Caco-2 (cell line): ENCODE results near the gene HIVEP3. TPM values are rescaled to one million over a fixed set of nuclear protein-coding genes. Genes with fewer than 3 reads are reported as not detected.

Experiments
- BruUV-seq: library from RNA; stranded (reverse); fragments of 400-500 nt; replicated peaks from 2 replicates; lab custom pipeline; 2021; lab: Mats Ljungman, UMichigan
- CTCF ChIA-PET: fragments of 300-600 bp; sonication (Branson Sonifier 250); formaldehyde crosslinking; loops from one replicate; lab custom pipeline; 2022; ENCODE audit warnings: antibody characterized with exemption; lab: Charles Lee
- POLR2A ChIA-PET: fragments of 300-600 bp; sonication (Branson Sonifier 250); formaldehyde crosslinking; loops from one replicate; lab custom pipeline; 2022; ENCODE audit warnings: antibody characterized with exemption; lab: Charles Lee
- DNase-seq, 2 experiments: peaks; one replicate each; pipeline versions ENCODE4 v3.0.0 to v3.0.0-alpha.2; 2020 to 2022
- H3K27me3 ChIP-seq: replicated peaks from 2 replicates; pipeline ENCODE4 v1.6.0; 2011; ENCODE audit warnings: low read length; ENCODE audit not compliant: control insufficient read depth, insufficient read depth
- H3K36me3 ChIP-seq: 2 replicates; pipeline ENCODE4 v1.5.1; 2011; ENCODE audit warnings: low read length; ENCODE audit not compliant: control insufficient read depth, insufficient read depth
- H3K4me1 ChIP-seq: fragments of 250-450 bp; sonication (Bioruptor Pico); 2 replicates; pipeline ENCODE4 v1.5.1; 2020; ENCODE audit warnings: mild to moderate bottlenecking
- H3K4me3 ChIP-seq: 2 replicates; pipeline ENCODE4 v1.5.1; 2011; ENCODE audit warnings: low read depth, mild to moderate bottlenecking, control low read depth, low read length
- H3K9me3 ChIP-seq: fragments of 250-450 bp; sonication (Bioruptor Pico); 2 replicates; pipeline ENCODE4 v1.5.1; 2020; ENCODE audit warnings: mild to moderate bottlenecking, moderate library complexity
- H3K27ac Mint-ChIP-seq: one replicate; pipeline ENCODE4 v1.8.0; 2022; ENCODE audit warnings: mixed read lengths; ENCODE audit not compliant: unreplicated experiment
- H3K27me3 Mint-ChIP-seq: one replicate; pipeline ENCODE4 v1.8.0; 2022; ENCODE audit warnings: mixed read lengths; ENCODE audit not compliant: insufficient read depth, unreplicated experiment
- H3K36me3 Mint-ChIP-seq: one replicate; pipeline ENCODE4 v1.8.0; 2022; ENCODE audit warnings: mild to moderate bottlenecking, mixed read lengths; ENCODE audit not compliant: insufficient read depth, unreplicated experiment
- H3K4me1 Mint-ChIP-seq: one replicate; pipeline ENCODE4 v1.8.0; 2022; ENCODE audit warnings: low read depth, mixed read lengths; ENCODE audit not compliant: unreplicated experiment
- H3K4me3 Mint-ChIP-seq: one replicate; pipeline ENCODE4 v1.8.0; 2022; ENCODE audit warnings: mild to moderate bottlenecking, moderate library complexity, mixed read lengths; ENCODE audit not compliant: unreplicated experiment
- H3K9me3 Mint-ChIP-seq: one replicate; pipeline ENCODE4 v1.8.0; 2022; ENCODE audit warnings: mixed read lengths; ENCODE audit not compliant: unreplicated experiment
- CTCF ChIP-seq, 2 experiments: fragments of 200-600 bp in 1 of 2; IDR thresholded peaks; 1 replicate in 1 of 2; 2 replicates in 1 of 2; pipeline versions ENCODE4 v1.5.1 to v1.8.0; 2011 to 2022; ENCODE audit warnings: antibody characterized with exemption in 1 of 2, control low read depth in 1 of 2, inconsistent platforms in 1 of 2, low read depth in 1 of 2, low read length in 1 of 2, mild to moderate bottlenecking in 1 of 2, moderate library complexity in 1 of 2; ENCODE audit not compliant: insufficient read depth in 1 of 2, severe bottlenecking in 1 of 2, unreplicated experiment in 1 of 2
- intact Hi-C: fragments of 100-400 bp; cut with micrococcal nuclease; formaldehyde crosslinking; loops from one replicate; pipeline ENCODE4 v1.10.0; 2022; ENCODE audit not compliant: unreplicated experiment
- total RNA-seq: library from RNA; stranded (reverse); gene quantifications from 2 replicates; pipeline ENCODE4 v1.2.3, GENCODE V29; 2022

The HIVEP3 gene
- total RNA-seq, 1 experiment from 2014 or later: 0.25 TPM

- H3K4me3 ChIP-seq: no peak overlapping the region
- Mint-ChIP-seq H3K27ac (no peak overlapping the region), H3K27me3 (peaks cover 21% of the 10 kb centered on the region), H3K4me1 (no peaks in the 10 kb centered on the region), H3K36me3 (no peaks in the 10 kb centered on the region), H3K4me3 (no peak overlapping the region), H3K9me3 (no peaks in the 10 kb centered on the region)
- no peaks in the 10 kb centered on the region for H3K9me3 ChIP-seq
- no TSS peak for BruUV-seq
- H3K27me3 ChIP-seq: no peaks in the 10 kb centered on the region
- H3K36me3 ChIP-seq: no peaks in the 10 kb centered on the region
- H3K4me1 ChIP-seq: no peaks in the 10 kb centered on the region
- intact Hi-C loops: no loop called here
- ChIA-PET CTCF (no interaction called here), POLR2A (no interaction called here)
- DNase-seq: no peak
- TF ChIP-seq CTCF (IDR thresholded peaks at IDR 0.05; ENCODE audit: insufficient read depth in 1 of 2, low read depth in 1 of 2, low read length in 1 of 2, severe bottlenecking in 1 of 2, unreplicated experiment in 1 of 2): no peak
Observed at GRCh38 chr1:41779360-41779759, 139.4 kb downstream of the HIVEP3 start.

DNA sequence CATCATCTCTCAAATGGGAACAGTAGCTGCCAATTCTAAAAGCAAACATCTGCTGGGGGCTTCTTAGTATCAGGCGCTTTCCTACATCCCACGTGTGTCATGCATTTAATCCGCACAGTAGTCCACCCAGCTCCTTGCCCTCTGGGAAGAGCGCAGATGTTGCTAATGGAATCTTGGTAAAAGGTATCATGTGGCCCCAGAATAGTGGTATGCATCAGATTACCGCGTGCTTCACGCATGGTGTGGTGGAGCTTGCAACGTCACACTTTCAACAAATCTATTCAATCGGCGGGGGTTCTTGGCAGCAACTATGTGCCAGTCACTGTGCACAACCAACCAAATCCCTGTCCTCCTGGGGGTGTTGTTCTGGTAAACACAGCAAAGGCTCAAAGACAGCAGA is 141.0 kb downstream of the HIVEP3 start:
- Histone ChIP-seq H3K4me3 (no peak overlapping the region), H3K27me3 (no peaks in the 10 kb centered on the region), H3K4me1 (no peaks in the 10 kb centered on the region), H3K36me3 (no peaks in the 10 kb centered on the region), H3K9me3 (no peaks in the 10 kb centered on the region)
- peaks cover 14% of the 10 kb centered on the region for H3K27me3 Mint-ChIP-seq
- H3K4me3 Mint-ChIP-seq: no peak overlapping the region
- no peak overlapping the region for H3K27ac Mint-ChIP-seq
- CTCF ChIA-PET: no interaction called here
- no peaks in the 10 kb centered on the region for H3K36me3 Mint-ChIP-seq
- no TSS peak for BruUV-seq
- POLR2A ChIA-PET: no interaction called here
- no peaks in the 10 kb centered on the region for H3K4me1 Mint-ChIP-seq
- H3K9me3 Mint-ChIP-seq: no peaks in the 10 kb centered on the region
- no peak for TF ChIP-seq CTCF (IDR thresholded peaks at IDR 0.05; ENCODE audit: insufficient read depth in 1 of 2, low read depth in 1 of 2, low read length in 1 of 2, severe bottlenecking in 1 of 2, unreplicated experiment in 1 of 2)
- DNase-seq: no peak
- intact Hi-C loops: no loop called here

GRCh38 chr1:41776891-41777441 is 141.8 kb downstream of the HIVEP3 start:
- Histone ChIP-seq H3K4me1 (no peaks in the 10 kb centered on the region), H3K36me3 (no peaks in the 10 kb centered on the region), H3K9me3 (no peaks in the 10 kb centered on the region), H3K4me3 (no peak overlapping the region), H3K27me3 (no peaks in the 10 kb centered on the region)
- ChIA-PET CTCF (no interaction called here), POLR2A (no interaction called here)
- H3K4me1 Mint-ChIP-seq: no peaks in the 10 kb centered on the region
- H3K27ac Mint-ChIP-seq: no peak overlapping the region
- no peak overlapping the region for H3K4me3 Mint-ChIP-seq
- no peak for TF ChIP-seq CTCF (IDR thresholded peaks at IDR 0.05; ENCODE audit: insufficient read depth in 1 of 2, low read depth in 1 of 2, low read length in 1 of 2, severe bottlenecking in 1 of 2, unreplicated experiment in 1 of 2)
- no peak for DNase-seq
- intact Hi-C loops: no loop called here
- no TSS peak for BruUV-seq
- no peaks in the 10 kb centered on the region for H3K36me3 Mint-ChIP-seq
- peaks cover 12% of the 10 kb centered on the region for H3K27me3 Mint-ChIP-seq
- H3K9me3 Mint-ChIP-seq: no peaks in the 10 kb centered on the region
